Measurements from ENCODE around the gene AIF1.

The AIF1 gene

GRCh38 chr6:31621320-31621939 lies 6.4 kb downstream of the AIF1 start:
- TF ChIP-seq GATA2 (IDR thresholded peaks at IDR 0.05; ENCODE audit: low read depth, low read length), result no peak
- TF ChIP-seq GATA3 (IDR thresholded peaks at IDR 0.05; ENCODE audit: low read depth, low read length), result no peak

DNA sequence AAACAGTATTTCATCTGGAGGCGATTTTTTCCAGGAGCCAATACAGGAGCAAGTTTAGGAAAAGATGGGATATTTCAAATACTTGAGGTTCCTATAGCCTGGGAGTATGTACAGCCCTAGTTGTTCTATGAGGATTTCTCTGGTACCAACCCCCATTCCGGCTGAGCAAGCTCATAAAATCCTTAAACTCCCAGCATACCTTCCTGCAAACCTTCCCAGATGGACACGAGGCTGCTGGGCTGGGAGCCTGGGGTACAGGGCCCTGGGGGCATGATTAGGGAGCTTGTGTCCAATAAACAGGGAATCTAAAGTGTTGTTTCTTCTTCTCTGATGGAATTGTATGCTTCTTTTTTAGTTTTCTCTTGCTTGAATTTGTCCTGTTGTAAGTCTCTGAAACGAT lies 7.0 kb downstream of the AIF1 start:
- TF ChIP-seq GATA3 (IDR thresholded peaks at IDR 0.05; ENCODE audit: low read depth, low read length), result no peak

DNA sequence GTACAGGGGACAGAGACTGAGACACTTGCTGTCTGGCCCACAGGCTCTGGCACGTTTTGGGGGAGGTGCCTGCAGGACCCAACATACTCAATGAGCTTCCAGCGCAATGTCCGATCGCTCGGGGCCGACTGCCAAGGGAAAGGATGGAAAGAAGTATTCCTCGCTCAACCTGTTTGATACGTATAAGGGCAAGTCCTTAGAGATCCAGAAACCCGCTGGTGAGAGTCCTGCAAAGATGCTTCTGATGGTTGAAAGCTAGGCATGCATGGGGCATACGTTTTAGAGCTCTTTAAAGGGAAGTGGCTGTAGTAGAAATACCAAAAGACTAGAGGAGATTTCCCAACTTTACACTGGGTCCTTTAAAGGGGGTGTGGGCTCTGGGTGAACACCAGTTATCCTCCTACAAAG lies 7.7 kb downstream of the AIF1 start:
- TF ChIP-seq GATA2 (IDR thresholded peaks at IDR 0.05; ENCODE audit: low read depth, low read length) (no peak), GATA3 (IDR thresholded peaks at IDR 0.05; ENCODE audit: low read depth, low read length) (no peak)

DNA sequence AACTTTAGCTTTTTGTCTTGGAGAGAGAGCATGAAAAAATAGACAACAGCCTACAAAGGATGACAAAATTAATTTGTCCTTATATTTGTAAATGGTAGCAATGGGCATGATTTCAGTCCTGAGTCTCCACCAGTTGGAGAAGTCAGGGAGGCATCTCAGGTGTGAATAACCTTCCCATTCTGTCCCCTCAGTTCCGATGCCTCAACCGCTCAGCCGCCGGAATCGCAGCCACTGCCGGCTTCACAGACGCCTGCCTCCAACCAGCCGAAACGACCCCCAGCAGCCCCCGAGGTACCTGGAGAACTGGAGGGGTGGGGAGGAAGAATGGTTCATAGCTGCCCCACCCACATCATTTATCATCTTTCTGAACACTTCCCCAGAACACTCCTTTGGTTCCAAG lies 9.0 kb downstream of the AIF1 start:
- no peak for TF ChIP-seq GATA3 (IDR thresholded peaks at IDR 0.05; ENCODE audit: low read depth, low read length)
- no peak for TF ChIP-seq GATA2 (IDR thresholded peaks at IDR 0.05; ENCODE audit: low read depth, low read length)

DNA sequence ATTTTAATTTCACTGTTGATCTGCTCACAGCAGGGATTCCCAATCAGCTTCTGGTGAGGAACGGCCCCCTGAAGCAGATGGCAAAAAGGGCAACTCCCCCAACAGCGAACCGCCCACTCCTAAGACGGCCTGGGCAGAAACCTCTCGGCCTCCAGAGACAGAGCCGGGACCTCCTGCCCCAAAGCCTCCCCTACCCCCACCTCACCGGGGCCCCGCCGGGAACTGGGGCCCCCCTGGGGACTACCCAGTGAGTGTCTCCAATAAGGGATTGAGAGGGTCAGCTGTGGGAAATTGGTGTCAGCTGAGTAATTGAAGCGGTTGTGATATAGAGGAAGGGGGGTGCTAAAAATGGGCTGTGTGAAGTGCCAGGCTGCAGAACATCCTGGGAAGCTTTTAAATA lies 11.9 kb downstream of the AIF1 start:
- TF ChIP-seq GATA2 (IDR thresholded peaks at IDR 0.05; ENCODE audit: low read depth, low read length) (no peak), GATA3 (IDR thresholded peaks at IDR 0.05; ENCODE audit: low read depth, low read length) (no peak)

DNA sequence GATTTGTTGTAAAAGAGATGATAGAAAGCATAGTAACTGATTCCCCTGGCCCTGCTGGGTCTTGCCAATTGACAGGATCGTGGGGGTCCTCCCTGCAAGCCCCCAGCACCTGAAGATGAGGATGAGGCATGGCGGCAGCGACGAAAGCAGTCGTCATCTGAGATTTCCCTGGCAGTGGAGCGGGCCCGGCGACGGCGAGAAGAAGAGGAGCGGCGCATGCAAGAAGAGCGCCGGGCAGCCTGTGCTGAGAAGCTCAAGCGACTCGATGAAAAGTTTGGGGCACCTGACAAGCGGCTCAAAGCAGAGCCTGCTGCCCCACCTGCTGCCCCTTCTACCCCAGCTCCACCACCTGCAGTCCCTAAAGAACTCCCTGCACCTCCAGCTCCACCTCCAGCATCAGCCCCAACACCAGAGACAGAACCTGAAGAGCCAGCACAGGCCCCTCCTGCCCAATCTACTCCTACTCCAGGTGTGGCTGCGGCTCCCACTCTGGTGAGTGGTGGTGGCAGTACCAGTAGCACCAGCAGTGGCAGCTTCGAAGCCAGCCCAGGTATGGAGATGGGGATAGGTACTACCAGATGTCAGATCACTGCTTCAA lies 12.8 kb downstream of the AIF1 start:
- TF ChIP-seq GATA2 (IDR thresholded peaks at IDR 0.05; ENCODE audit: low read depth, low read length), result no peak
- no peak for TF ChIP-seq GATA3 (IDR thresholded peaks at IDR 0.05; ENCODE audit: low read depth, low read length)

DNA sequence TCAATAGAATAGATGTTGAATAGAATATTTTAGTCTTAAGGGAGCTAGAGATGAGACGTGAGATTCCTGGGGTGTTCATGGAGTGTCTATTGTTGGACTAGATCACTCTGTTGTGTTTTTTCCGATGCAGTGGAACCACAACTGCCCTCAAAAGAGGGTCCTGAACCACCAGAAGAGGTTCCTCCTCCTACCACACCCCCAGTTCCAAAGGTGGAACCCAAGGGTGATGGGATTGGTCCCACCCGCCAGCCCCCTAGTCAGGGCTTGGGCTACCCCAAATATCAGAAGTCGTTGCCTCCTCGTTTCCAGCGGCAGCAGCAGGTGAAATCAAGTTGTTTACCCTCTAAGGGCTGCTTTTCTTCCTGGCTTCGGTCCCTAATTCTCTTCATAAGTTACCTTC lies 14.0 kb downstream of the AIF1 start:
- TF ChIP-seq GATA2 (IDR thresholded peaks at IDR 0.05; ENCODE audit: low read depth, low read length), result no peak
- no peak for TF ChIP-seq GATA3 (IDR thresholded peaks at IDR 0.05; ENCODE audit: low read depth, low read length)

DNA sequence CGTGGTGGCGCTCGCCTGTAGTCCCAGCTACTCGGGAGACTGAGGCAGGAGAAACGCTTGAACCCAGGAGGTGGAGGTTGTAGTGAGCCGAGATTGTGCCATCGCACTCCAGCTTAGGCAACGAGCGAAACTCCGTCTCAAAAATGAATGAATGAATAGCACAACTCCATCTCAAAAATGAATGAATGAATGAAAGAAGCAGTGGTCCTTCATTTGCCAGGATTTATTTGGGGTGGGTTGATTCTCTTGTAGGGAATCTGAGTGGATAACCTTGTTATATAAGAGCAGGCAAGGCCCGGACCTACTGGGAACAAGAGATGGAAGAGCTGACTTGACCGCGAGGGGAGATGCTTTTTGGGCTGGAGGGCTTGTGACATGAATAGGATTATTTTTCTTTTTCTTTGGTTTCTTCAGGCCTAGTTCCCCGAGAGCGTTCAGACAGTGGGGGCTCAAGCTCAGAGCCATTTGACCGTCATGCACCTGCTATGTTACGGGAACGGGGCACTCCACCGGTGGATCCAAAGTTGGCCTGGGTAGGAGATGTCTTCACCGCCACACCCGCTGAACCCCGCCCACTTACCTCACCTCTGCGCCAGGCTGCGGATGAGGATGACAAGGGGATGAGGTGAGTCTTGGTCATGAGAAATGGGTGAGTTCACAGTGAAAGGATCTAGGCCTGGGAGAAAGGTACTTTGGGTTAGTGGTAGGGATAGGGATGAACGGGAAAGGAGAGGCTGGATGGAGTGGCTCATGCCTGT lies 15.3 kb downstream of the AIF1 start:
- TF ChIP-seq GATA3 (IDR thresholded peaks at IDR 0.05; ENCODE audit: low read depth, low read length), result no peak
- no peak for TF ChIP-seq GATA2 (IDR thresholded peaks at IDR 0.05; ENCODE audit: low read depth, low read length)

DNA sequence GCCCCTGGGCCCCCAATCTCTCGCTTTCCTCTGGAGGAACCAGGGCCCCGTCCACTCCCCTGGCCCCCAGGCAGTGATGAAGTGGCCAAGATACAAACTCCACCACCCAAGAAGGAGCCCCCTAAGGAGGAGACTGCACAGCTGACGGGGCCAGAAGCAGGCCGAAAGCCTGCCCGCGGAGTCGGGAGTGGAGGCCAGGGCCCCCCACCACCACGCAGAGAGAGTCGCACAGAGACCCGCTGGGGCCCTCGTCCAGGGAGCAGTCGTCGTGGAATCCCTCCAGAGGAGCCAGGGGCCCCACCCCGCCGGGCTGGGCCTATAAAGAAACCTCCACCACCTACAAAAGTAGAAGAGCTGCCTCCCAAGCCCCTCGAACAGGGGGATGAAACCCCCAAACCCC lies 16.2 kb downstream of the AIF1 start:
- no peak for TF ChIP-seq GATA3 (IDR thresholded peaks at IDR 0.05; ENCODE audit: low read depth, low read length)
- TF ChIP-seq GATA2 (IDR thresholded peaks at IDR 0.05; ENCODE audit: low read depth, low read length), result no peak

DNA sequence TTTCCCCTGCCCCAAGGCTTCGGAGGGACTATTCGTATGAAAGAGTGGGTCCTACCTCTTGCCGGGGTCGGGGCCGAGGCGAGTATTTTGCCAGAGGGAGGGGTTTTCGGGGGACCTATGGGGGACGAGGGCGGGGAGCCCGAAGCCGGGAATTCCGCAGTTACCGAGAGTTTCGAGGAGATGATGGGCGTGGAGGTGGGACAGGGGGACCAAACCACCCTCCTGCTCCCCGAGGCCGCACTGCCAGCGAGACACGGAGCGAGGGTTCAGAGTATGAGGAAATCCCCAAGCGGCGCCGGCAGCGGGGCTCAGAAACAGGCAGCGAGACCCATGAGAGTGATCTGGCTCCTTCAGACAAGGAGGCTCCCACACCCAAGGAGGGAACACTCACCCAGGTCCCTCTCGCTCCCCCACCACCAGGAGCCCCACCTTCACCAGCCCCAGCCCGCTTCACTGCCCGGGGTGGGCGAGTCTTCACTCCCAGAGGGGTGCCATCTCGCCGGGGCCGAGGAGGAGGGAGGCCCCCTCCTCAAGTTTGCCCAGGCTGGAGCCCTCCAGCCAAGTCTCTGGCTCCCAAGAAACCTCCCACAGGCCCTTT lies 16.7 kb downstream of the AIF1 start:
- no peak for TF ChIP-seq GATA3 (IDR thresholded peaks at IDR 0.05; ENCODE audit: low read depth, low read length)

DNA sequence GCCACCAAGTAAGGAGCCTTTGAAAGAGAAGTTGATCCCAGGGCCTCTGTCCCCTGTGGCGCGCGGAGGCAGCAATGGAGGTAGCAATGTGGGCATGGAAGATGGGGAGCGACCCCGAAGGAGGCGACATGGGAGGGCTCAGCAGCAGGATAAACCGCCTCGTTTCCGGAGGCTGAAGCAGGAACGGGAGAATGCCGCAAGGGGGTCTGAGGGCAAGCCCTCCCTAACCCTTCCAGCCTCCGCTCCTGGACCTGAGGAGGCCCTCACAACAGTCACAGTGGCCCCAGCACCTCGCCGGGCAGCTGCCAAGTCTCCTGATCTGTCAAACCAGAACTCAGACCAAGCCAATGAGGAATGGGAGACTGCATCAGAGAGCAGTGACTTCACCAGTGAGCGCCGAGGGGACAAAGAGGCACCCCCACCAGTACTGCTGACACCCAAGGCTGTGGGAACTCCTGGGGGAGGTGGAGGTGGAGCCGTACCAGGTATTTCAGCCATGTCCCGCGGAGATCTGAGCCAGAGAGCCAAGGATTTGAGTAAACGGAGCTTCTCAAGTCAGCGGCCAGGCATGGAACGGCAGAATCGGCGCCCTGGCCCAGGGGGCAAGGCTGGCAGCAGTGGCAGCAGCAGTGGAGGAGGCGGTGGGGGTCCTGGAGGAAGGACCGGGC lies 17.4 kb downstream of the AIF1 start:
- TF ChIP-seq GATA3 (IDR thresholded peaks at IDR 0.05; ENCODE audit: low read depth, low read length) (no peak), GATA2 (IDR thresholded peaks at IDR 0.05; ENCODE audit: low read depth, low read length) (no peak)

- TF ChIP-seq GATA2 (IDR thresholded peaks at IDR 0.05; ENCODE audit: low read depth, low read length) (no peak), GATA3 (IDR thresholded peaks at IDR 0.05; ENCODE audit: low read depth, low read length) (no peak)
These were observed 18.4 kb downstream of the AIF1 start for GRCh38 chr6:31633447-31633846.

DNA sequence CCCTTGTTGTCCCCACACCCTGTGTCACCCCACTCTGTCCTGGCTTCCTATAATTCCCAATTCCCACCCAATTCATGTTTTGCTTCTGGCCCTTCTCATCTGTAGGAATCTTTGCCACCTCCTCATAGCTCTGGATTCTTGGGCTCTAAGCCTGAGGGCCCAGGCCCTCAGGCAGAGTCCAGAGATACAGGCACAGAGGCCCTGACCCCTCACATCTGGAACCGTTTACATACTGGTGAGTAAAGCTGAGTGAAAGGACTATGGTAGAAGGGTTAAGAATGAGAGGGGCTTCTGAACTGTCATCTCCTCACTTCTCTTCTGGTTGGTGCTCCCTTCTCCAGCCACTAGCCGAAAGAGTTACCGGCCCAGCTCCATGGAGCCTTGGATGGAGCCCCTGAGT lies 19.1 kb downstream of the AIF1 start:
- TF ChIP-seq GATA2 (IDR thresholded peaks at IDR 0.05; ENCODE audit: low read depth, low read length), result no peak
- no peak for TF ChIP-seq GATA3 (IDR thresholded peaks at IDR 0.05; ENCODE audit: low read depth, low read length)

- TF ChIP-seq GATA3 (IDR thresholded peaks at IDR 0.05; ENCODE audit: low read depth, low read length), result no peak
- no peak for TF ChIP-seq GATA2 (IDR thresholded peaks at IDR 0.05; ENCODE audit: low read depth, low read length)
These were observed 20.0 kb downstream of the AIF1 start for GRCh38 chr6:31634969-31635575.

Measured in SH-SY5Y (cell line).